GM21360 (cell line): ENCODE measurements around the gene SORBS2.

Source experiments
- ATAC-seq: cut with Tn5 transposase; IDR thresholded peaks from one replicate; pipeline ENCODE4 v1.9.1; 2021; ENCODE audit warnings: mild to moderate bottlenecking, moderate library complexity; ENCODE audit not compliant: unreplicated experiment

The SORBS2 gene

GRCh38 chr4:185654311-185654710 is 157.7 kb downstream of the SORBS2 start:
- ATAC-seq, result no peak

GRCh38 chr4:185651851-185652250 is 160.1 kb downstream of the SORBS2 start:
- ATAC-seq, result no peak

GRCh38 chr4:185651137-185651677 is 160.8 kb downstream of the SORBS2 start:
- no peak for ATAC-seq

GRCh38 chr4:185648631-185649030 is 163.4 kb downstream of the SORBS2 start:
- ATAC-seq, result no peak

- no peak for ATAC-seq
Observed at GRCh38 chr4:185645403-185645802, 166.6 kb downstream of the SORBS2 start.

- no peak for ATAC-seq
Observed at GRCh38 chr4:185644408-185644807, 167.6 kb downstream of the SORBS2 start.

- no peak for ATAC-seq
Observed at GRCh38 chr4:185642907-185643306, 169.1 kb downstream of the SORBS2 start.

GRCh38 chr4:185640811-185641675 is 171.0 kb downstream of the SORBS2 start:
- ATAC-seq, result peak; percentile 52

- ATAC-seq, result no peak
Observed at GRCh38 chr4:185638548-185639301, 173.3 kb downstream of the SORBS2 start.

GRCh38 chr4:185638093-185638492 is 173.9 kb downstream of the SORBS2 start:
- ATAC-seq, result no peak

GRCh38 chr4:185637163-185637875 is 174.7 kb downstream of the SORBS2 start:
- no peak for ATAC-seq

GRCh38 chr4:185634066-185634652 is 177.8 kb downstream of the SORBS2 start:
- no peak for ATAC-seq

- no peak for ATAC-seq
Observed at GRCh38 chr4:185626798-185627197, 185.2 kb downstream of the SORBS2 start.

- no peak for ATAC-seq
Observed at GRCh38 chr4:185625503-185625902, 186.5 kb downstream of the SORBS2 start.

- ATAC-seq, result no peak
Observed at GRCh38 chr4:185624259-185624589, 187.8 kb downstream of the SORBS2 start.

GRCh38 chr4:185623444-185624258 is 188.3 kb downstream of the SORBS2 start:
- ATAC-seq, result no peak

- no peak for ATAC-seq
Observed at GRCh38 chr4:185608185-185608584, 203.8 kb downstream of the SORBS2 start.

- ATAC-seq, result no peak
Observed at GRCh38 chr4:185602397-185602796, 209.6 kb downstream of the SORBS2 start.

- ATAC-seq, result no peak
Observed at GRCh38 chr4:185600801-185601434, 211.1 kb downstream of the SORBS2 start.
